CD4-positive, alpha-beta T cell treated with Interferon gamma for 1 hour (primary cell): ENCODE results near the gene EDA.
"Not testable (repeated sequence)": the region's sequence is repeated elsewhere in the genome, so short reads cannot be mapped to it uniquely, and the experiment has no call there.

Experiments used
- DNase-seq: peaks from one replicate; pipeline ENCODE4 v3.0.0-alpha.2; 2020

Gene EDA

DNA sequence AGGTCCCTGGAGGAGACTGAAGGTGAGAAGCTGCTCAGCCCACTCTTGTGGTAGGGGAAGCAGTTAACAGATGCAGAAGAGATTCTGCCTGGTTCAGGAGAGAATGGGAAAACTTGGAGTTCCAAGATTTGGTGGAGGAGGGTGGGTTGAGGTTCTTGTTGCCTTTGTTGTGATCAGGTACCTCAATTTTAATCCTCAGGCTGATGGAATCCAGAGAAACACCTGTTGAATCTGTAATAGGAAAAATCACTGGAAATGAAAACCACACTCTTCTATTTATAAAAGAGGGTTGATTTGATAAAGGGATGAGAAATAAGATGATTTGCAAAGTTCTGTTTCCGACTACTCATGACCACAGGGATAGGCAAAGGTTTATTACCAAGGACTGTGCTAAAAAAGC is 132.1 kb downstream of the EDA start:
- no peak for DNase-seq

DNA sequence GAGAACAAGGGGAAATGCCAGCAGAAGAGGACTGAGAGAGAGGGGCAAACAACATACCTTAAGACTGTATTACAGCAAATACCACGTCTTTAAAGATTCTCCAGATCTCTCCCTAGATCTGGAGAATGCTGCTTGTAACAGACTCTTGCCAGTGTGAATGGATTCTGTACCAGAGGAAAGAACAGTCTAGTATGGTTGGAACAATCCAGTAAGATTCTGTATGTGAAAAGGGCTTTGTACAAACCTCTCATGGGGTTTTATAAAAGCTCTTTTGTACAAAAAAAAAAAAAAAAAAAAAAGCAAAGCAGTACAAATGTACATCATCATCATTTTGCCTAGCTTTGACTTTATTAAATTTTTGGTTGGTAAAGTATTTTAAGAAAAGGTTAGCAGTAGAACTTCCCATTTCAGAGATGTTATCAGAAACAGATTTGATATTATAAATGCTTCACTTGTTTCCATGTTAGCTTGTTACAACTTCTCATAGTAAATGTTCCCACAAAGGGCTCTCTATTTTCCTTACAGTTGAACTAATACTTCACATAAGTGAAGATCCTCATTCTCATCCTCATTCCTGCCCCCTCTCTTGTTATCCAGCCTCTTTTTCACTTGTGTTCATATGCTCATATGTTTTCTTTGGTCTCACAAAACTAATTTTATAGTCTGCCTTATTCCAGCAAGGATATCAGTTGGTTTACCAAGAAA is 144.2 kb downstream of the EDA start:
- DNase-seq = no peak

DNA sequence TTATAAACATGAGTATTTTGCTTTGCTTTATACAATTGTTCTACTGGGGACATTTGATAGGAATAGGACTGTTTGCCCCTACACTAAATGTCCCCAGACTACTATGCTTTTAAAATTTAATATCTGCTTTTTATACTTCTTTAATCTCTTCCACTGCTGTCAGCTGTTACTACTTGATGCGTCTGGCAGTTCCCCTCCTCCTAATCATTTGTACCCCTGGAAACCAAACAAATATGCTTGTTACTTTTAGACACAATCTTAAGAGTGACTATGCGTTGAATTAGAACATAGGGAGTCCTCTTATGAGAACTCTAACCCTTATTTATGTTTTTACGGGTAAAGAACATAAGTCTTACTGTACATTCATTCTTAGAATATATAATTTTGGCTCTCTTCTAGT is 145.7 kb downstream of the EDA start:
- DNase-seq = no peak

DNA sequence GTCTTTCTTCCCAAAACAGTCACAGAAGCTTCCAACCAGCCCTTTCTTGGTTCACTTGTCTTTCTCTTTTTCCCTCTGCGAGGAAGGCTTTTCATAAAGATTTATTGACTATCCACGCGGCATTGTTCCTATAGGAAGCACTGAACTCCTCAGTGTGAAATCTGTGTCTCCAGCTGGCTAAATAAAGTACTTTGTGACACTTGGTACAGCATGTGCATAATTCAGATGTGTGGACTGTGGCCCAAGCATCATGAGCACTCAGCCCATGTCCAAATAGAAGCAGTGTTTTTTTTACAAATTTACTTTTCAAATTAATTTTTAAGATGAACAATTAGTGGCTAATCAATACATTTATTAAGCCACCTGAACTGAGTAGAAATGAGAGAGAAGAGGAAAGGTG is 146.4 kb downstream of the EDA start:
- no peak for DNase-seq

DNA sequence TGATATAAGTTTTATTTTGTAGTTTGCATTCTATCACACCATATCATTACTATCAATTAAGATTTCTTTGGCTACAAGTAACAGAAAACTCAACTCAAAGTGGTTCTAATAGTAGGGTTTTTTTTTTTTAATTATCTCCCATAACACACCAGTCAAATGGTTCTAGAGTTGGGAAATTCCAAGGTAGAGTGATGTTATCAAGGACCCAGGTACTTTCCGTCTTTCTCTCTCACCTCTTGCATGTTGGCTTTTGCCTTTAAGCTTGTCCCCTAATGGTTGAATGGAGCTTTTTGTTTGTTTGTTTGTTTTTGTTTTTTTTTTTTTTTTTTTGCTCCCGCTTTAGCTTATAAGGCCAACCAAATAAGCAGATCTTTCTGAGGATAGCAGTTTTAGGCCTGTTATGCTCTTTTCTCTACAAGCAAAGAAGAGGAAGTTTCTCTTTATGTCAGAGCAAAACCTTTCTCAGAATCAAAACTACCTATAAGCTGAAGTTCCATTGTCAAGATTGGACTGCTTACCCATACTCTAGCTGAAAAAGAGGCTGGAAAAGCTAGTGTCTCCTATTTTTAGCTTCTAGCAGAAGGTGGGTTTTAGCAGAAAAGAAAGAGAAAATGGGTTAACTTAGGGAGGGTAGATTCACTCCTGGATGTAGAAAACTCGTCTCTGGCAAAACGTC is 177.5 kb downstream of the EDA start:
- no peak for DNase-seq

DNA sequence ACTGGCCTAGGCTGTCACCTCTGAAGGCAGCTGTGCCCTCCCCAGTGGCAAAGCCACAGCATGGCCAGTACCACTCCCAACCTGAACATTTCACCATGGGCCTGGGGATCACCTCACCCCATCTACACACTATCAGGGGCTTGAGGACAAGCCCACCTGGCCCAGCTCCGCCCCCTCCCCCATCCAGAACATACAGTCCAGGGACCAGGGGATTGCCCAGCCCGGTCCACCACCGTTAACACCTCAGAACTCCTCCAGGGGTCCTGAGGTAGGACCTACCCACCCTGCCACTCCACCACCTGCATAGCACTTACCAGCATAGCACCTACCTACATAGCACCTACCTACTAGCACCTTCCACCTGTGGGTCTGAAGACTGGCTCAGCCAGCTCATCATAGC is 179.8 kb downstream of the EDA start:
- no peak for DNase-seq

DNA sequence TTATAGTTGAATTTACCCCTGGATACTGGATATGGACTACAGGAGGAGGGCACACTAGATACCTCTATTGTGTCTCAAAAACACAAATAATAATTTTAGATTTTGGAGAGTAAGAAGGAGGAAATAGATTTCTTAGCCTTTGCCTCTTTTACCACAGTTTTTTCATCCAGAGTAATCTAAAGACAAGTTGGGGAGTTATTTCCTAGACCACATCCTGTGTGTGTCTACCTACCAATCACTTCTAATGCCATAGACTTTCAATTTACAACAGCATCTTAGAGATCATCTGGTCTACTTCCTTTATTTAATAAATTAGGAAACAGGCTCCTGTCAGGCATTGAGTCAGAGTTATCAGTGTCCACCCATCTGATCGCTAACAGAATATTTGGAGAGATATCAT is 191.5 kb downstream of the EDA start:
- DNase-seq = no peak

DNA sequence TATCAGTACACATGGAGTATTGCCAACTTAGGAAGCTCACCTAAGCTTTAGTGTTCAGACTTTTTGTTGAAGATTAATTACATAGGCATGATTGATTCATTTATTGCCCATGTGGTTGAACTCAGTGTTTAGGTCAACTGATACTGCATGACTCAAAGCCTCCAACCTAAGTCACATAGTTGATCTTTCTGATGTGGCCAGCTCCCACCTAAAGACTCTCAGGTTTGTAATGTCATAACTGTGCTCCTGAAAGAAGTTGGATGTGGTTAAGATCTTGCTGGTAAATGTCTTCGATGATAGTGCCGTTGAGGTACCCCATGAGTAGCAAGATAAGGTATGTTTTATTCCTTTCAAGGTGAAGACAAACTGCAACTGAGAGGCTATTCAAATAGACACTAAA is 192.5 kb downstream of the EDA start:
- DNase-seq = no peak

DNA sequence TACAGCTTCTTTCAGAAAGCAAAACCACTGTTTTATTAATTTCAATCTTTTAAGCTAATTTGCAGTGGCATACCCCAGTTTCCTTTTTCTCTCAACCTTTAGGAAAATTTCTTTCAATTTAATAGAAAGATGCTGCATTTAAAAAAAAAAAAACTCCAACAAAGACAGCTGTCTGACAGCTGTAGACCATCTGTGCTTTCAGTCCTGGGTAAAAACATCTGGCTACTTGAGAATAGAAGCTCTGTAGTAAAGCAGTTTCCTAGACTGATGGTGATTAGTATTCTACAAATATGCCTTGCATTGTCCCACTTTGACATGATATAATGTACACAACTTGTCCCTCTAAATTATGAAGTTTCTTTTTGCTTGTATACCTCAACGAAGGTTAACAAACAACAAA is 197.8 kb downstream of the EDA start:
- DNase-seq = no peak

DNA sequence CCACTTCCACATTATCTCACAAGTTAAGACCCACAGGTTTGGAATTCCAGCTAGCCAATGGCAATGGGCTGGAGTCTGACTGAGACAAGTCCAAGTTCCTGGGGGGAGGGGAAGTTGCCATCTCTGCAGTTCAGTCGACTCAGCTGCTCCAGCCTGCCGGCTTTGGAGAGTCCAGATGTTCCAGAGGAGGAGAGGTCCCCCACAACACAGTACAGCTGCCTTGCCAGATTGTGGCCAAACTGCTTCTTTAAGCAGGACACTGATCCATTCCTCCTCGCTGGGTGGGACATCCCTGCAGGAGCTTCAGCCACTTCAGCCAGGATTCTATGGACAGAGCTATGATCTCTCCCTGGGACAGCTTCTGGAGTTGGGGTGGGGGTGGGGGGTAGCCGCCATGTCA is 199.2 kb downstream of the EDA start:
- no peak for DNase-seq

DNA sequence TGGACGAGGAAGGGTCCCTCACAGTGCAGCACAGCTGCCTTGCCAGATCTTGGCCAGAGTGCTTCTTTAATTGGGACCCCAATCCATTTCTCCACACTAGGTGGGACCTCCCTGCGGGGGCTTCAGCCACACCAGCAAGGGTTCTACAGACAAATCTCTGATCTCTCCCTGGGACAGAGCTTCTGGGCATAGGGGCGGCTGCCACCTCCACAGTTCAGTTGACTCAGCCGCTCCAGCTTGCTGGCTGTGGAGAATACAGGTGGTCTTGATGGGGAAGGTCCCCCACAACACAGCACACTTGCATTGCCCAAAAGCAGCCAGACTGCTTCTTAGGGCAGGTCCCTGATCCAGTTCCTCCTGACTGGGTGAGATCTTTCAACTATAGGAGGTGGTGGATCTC is 199.6 kb downstream of the EDA start:
- no peak for DNase-seq

DNA sequence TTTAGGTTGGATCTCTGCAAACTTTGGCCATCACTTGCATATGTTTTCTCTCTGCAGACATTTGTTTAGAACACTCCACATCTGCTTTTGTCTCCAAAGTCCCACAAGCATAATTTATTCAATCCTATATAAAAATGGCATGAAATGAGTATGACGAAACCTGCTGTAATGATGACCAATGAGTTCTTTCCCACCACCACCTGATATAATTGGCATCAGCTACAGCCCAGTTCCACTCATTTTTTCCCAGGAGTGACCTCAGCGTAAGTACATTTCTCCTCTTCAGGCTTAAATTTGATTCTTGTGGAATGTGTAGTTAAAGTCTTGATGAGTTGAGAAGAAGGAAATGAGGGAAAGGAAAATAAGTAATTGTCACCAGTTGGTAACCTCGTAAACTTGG is 228.7 kb downstream of the EDA start:
- no peak for DNase-seq

DNA sequence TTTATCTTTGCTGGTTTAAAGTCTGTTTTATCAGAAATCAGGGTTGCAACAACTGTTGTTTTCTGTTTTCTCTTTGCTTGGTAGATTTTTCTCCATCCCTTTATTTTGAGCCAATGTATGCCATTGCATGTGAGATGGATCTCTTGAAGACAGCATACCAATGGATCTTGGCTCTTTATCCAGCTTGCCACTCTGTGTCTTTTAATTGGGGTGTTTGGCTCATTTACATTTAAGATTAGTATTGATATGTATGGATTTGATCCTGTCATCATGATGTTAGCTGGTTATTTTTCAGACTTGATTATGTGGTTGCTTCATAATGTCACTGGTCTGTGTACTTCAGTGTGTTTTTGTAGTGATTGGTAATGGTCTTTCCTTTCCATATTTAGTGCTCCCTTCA is 244.1 kb downstream of the EDA start:
- DNase-seq = not testable (repeated sequence)

DNA sequence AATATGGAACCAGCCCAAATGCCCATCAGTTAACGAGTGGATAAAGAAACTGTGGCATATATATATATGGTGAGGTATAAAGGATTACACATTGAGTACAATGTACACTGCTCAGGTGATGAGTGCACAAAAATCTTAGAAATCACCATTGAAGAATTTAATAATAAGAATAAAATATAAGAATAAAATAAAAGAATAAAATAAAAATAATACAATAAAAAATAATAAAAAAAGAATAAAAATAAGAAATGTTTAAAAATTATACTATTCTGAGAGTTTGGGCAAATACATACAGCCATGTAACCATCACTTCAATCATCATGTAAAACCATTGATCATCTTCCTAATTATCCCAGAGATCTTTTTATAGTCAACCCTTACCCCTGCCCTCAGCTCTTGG is 260.3 kb downstream of the EDA start:
- no peak for DNase-seq

DNA sequence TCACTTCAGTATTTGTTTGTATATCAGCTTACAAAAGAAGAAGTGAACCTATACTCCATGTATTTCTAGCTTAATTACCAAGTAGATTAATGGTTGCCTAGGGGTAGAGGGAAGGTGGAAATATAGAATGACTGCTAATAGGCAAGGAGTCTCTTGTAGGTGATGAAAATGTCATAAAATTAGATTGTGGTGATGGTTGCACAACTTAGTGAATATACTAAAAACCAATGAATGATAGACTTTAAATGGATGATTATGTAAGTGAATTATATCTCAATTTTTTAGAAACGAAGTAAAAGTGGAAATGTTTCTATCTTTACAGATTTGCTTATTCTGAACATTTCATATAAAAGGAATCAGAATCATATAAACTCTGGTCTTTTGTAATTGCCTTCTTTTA is 268.3 kb downstream of the EDA start:
- DNase-seq = no peak

DNA sequence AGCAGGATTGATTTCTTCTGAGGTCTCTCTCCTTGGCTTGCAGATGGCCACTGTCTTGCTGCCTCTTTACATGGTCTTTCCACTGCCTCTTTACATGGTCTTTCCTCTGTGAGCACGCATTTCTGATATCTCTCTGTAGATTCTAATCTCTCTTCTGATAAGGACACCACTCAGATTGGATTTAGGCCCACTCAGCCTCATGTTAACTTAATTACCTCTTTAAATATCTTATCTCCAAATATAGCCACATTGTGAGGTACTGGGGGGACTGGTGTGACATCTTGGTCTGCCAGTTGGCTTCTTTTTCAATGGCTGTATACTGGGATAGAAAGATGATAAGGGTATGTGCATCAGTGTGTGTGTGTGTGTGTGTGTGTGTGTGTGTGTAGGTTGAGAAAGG is 280.1 kb downstream of the EDA start:
- no peak for DNase-seq

DNA sequence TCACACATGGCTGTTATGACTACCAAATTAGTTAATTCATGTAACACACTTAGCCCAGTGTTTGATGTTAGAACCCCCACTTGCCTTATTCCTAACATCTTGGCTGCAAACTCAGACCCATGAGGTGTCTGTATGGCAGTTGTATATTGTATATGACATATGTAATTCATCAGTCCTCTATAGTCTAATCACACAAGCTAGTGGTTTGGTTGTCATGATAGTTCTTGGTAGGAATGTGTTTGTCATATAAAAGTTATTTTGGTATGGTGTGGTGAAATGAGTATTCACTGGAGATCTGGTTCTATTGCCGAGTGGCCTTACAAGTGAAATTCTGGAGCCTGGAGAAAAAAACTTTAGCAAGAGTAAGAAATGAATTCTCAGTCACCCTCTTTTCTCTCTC is 284.6 kb downstream of the EDA start:
- no peak for DNase-seq

DNA sequence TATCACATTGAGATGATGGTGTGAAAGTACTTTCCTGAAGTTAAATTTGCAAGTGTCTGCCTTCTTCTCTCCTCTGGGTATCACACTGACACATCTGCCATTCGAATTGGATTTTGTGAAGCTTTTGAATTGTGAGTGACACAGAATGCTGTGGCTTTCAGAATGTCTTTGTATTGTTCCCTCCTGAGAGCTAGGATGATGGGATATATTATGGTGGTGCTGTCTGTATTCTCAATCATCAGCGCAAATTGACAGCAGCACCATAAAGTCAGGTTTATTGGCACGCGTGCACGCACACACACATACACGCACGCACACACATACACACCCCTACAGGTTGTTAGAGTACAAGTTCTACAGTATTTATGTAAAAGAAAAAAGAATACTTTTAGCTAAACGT is 290.5 kb downstream of the EDA start:
- DNase-seq = no peak

DNA sequence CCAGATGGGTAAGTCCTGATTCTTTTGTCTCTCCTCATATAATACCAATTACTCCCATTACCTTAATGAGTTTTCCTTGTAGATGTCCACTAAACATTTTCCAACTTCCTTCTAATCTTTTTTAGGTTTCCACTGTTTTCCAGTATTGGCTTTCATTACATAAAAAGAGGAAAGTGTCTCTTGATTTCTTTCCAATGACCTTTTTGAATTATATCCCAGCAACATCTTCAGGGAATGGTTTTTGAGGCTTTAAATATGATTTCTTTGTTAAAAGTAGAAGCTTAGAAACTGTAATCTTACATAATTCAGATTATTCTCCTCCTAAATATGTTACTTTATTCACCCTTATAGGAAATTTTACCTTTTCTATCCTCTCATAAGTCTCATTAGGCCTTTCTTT is 298.9 kb downstream of the EDA start:
- no peak for DNase-seq

DNA sequence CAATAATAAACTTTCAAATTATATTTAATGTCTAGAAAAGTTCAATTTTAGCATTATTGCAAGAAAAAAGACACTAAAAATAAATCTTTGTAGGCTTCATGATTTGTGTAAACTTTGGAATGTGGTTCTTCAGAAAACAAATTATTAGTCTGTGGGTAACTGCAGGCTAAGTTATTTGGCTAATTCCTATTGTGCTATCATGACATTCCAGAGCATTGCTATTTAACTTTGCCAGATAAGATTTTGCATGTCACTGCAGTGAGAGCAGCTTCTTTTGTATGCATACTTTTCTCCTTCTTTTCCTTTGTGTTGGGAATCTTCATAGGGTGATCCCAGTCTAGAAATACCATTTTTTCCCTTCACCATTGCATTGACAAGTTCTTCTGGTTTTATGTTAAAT is 303.8 kb downstream of the EDA start:
- no peak for DNase-seq

DNA sequence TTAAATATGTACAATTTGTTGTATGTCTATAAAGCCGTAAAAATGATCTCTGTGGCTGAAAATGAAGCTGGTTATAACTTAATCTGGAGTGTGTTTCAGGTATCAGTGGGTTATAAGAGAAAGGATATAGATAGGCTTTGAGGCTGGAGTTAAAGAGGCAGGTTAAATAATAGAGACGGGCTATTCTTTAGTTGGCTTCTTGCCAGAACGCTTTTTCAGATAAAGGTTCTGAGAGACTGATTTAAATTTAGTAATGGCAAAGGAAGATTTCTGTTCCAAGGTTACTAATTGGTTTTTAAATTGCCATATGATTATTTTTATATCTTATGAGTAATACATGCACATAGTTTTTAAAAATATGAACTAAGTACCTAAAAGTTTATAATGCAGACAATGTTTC is 316.4 kb downstream of the EDA start:
- no peak for DNase-seq

DNA sequence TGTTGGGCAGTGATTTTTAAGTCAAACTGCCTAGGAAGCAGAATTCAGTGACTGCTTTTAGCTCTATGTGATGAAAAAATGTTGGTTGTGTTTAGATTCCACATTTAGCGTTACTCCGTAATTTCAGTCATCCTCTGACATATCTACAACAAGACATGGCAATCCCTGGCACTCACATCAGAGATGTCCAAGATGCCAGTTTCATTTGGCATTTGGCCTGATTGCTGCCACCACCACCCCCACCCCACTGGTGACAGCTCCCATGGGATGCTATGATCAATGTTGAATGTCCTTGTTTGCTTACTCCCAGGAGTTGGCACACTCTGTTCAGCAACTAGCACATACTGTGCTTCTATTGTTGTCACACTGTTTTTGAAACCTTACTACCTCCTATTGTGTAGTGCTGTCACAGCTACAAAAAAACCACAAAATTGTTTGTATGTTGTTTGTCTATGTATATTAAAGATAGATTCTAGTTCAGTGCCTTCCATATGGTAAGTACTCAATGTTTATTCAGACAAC is 332.4 kb downstream of the EDA start:
- no peak for DNase-seq

DNA sequence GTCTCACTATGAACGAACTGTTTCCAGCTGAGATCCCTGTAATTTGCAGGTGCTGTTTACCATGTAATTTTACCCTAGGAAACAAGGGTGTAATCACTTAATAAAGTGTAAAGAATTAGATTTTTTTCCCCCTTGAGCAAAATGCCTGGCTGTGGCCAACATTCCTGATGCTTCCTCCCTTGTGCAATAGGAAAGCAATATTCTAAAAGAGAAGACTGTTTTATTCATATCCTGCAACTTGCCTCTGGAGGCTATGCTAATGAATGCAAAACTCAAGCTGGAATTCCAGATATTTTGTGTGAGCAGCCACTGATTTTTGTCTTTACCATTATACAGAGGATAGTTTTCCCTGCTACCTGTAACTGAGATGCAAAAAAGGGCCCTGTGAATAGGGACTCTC is 335.8 kb downstream of the EDA start:
- DNase-seq = no peak

DNA sequence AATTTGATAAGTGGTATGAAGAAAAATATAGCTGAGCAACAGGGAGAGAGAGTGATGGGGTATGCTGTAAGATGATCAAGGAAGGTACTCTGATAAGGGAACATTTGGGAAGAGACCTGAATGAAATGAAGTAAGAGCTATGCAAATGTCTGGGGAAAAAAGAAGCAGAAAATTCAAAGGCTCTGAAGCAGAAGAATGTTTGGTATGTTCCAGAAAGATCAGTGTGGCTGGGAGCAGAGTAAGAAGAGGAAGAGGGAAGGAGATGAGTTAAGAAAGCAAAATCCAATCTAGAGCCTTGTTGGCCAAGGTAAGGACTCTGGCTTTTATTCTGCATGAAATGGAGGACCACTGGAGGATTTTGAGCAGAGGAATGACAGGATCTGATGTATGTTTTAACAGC is 343.8 kb downstream of the EDA start:
- DNase-seq = no peak
